GM12864 (cell line): ENCODE results near the gene AKR1C2.
"Not testable (repeated sequence)": the region's sequence is repeated elsewhere in the genome, so short reads cannot be mapped to it uniquely, and the experiment has no call there.

ENCODE experiments used
- DNase-seq: peaks from one replicate; pipeline ENCODE4 v3.0.0-alpha.2; 2011; ENCODE audit warnings: low read depth
- H3K4me3 ChIP-seq: 2 replicates; pipeline ENCODE4 v1.5.1; 2011; ENCODE audit warnings: mild to moderate bottlenecking, low read depth, low read length, control low read depth
- TF ChIP-seq, protein P1 (sequence below): IDR thresholded peaks from 2 replicates; pipeline ENCODE4 v1.5.1; 2011; ENCODE audit warnings: low read depth, mild to moderate bottlenecking, moderate library complexity, low read length, control low read depth, inconsistent platforms; ENCODE audit errors: missing control alignments

AKR1C2 gene

DNA sequence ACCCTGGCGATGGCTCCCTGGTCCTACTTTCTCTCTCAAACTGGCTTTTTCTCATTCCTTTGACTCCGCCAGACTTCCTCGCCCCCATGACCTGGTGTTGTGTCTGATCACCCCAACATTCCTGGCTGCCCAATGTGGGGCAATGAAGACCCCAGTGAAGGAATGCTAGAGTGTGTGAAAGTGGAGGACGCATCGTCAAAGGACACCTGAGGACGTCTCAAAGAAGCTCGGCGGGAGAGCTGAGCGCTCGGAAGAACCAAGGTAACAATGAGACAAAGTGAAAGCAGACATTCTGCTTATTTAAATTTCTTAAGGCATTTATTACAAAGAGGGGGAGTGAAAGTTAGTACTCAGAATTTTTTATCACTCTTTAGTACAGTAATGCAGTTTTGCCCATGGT, 31.7 kb upstream of the AKR1C2 start:
- DNase-seq = no peak
- no peak overlapping the region for H3K4me3 ChIP-seq

DNA sequence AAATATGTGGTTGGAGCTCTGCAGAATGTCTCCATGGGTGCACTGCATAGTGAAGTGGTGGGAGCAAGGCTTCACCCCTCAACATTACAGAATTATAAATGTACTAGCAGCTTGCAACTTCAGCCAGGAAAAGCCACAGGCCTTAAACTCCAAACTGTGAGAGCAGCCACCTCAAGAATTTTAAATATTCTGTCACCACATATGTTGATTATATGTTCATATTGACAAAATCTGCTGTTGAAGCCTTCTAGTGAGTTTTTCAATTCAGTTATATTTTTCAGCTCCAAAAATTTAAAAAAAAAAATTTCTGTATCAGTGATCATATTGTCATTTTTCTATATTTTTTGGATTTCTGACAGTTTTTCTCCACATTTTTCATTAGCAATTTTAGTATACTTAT, 30.9 kb upstream of the AKR1C2 start:
- DNase-seq = no peak
- TF ChIP-seq, protein P1, sequence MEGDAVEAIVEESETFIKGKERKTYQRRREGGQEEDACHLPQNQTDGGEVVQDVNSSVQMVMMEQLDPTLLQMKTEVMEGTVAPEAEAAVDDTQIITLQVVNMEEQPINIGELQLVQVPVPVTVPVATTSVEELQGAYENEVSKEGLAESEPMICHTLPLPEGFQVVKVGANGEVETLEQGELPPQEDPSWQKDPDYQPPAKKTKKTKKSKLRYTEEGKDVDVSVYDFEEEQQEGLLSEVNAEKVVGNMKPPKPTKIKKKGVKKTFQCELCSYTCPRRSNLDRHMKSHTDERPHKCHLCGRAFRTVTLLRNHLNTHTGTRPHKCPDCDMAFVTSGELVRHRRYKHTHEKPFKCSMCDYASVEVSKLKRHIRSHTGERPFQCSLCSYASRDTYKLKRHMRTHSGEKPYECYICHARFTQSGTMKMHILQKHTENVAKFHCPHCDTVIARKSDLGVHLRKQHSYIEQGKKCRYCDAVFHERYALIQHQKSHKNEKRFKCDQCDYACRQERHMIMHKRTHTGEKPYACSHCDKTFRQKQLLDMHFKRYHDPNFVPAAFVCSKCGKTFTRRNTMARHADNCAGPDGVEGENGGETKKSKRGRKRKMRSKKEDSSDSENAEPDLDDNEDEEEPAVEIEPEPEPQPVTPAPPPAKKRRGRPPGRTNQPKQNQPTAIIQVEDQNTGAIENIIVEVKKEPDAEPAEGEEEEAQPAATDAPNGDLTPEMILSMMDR = no peak
- H3K4me3 ChIP-seq = no peak overlapping the region

More for the DNA sequence above, 31.7 kb upstream of the AKR1C2 start:
- TF ChIP-seq, protein P1 = no peak

DNA sequence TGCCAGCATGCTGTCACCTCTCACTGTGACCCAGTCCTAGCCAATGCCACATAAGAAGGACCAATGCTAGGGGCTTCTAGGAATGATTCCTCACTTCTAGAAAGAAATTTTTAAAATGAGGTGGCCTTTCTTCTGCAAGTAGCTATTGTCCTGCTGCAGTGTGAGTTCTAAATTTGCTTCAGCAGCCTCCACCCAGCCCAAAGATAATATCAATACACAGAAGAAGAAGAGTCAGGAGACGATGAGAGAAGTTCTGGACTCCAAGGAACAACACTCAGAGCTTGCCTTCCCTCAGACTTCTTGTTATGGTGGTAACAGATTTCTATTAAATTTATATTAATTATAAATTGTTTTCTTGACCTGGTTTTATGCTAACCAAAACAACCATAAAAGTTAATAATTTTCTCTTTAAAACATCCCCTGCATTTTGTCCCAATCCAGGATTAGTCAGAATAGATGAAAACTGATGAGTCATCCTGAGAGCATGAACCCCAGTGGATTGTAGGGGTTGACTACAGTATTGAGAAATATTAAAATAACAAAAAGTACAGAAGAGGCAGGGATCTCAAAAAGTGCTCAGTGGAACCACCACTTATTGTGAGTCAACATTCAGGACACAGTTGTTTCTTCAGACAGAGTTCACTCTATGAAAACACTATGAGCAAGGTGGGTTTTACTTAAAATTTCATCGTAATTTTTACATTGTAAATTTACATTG, 29.6 kb upstream of the AKR1C2 start:
- no peak for DNase-seq
- no peak overlapping the region for H3K4me3 ChIP-seq
- TF ChIP-seq, protein P1 = no peak

DNA sequence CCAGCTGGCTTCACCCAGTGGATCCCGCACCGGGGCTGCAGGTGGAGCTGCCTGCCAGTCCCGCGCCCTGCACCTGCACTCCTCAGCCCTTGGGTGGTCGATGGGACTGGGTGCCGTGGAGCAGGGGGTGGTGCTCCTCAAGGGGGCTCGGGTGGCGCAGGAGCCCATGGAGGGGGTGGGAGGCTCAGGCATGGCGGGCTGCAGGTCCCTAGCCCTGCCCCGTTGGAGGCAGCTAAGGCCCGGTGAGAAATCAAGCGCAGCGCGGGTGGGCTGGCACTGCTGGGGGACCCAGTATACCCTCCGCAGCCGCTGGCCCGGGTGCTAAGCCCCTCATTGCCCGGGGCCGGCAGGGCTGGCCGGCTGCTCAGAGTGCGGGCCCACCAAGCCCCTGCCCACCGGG, 28.8 kb upstream of the AKR1C2 start:
- not testable (repeated sequence) for H3K4me3 ChIP-seq, DNase-seq

DNA sequence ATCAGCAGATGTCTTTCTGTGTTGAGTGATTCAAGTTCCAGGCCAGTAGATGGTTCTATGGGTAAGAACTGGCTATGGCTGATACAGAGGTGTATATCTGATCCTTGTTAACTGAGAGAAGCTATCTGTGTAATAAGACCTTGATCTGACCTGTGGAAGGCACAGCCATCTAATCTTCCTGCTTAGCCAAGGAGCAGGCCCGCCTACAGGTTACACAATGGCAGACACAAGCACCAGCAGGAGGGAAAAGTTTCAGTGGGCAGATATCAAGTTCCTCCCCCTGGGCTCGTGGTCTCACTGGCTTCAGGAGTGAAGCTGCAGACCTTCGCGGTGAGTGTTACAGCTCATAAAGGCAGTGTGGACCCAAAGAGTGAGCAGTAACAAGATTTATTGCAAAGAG, 27.9 kb upstream of the AKR1C2 start:
- not testable (repeated sequence) for H3K4me3 ChIP-seq, DNase-seq

DNA sequence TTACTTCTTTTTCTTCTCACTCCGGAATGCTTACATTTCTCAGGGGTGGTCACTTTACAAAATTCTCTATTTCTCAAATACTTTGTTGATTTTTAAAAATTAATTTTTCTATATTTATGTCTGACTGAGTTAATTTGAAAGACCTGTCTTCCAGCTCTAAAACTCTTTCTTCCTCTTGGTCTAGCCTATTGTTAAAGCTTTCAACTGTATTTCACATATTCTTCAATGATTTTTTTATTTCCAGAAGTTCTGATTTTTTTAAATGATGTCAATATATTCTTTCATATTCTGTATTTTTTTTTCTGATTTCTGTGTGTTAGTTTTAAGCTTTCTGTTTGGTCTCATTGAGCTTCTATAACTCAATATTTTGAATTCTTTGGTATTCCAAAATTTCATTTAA, 27.3 kb upstream of the AKR1C2 start:
- TF ChIP-seq, protein P1 = no peak

DNA sequence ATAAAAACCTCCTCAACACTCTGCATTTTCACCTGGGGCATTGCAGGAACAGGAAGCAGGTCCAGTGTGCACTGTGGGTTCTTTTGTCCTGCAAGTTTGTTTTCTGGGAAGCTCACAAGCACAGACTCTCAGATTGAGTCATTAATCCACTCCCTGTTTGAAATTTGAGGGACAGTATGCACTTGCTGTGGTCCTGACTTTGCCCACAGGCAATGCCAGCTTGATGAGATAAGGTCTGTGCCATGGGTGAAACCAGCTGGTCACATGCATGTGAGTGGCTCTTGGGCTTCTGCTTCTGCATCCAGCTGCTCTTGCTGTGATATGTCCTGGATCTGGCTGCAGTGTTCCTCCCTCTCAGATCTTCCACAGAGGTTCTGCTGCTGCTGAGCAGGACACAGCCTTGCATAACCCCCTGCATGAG, 21.8 kb upstream of the AKR1C2 start:
- DNase-seq = not testable (repeated sequence)

More for the DNA sequence above, 27.3 kb upstream of the AKR1C2 start:
- H3K4me3 ChIP-seq = no peak overlapping the region
- no peak for DNase-seq

DNA sequence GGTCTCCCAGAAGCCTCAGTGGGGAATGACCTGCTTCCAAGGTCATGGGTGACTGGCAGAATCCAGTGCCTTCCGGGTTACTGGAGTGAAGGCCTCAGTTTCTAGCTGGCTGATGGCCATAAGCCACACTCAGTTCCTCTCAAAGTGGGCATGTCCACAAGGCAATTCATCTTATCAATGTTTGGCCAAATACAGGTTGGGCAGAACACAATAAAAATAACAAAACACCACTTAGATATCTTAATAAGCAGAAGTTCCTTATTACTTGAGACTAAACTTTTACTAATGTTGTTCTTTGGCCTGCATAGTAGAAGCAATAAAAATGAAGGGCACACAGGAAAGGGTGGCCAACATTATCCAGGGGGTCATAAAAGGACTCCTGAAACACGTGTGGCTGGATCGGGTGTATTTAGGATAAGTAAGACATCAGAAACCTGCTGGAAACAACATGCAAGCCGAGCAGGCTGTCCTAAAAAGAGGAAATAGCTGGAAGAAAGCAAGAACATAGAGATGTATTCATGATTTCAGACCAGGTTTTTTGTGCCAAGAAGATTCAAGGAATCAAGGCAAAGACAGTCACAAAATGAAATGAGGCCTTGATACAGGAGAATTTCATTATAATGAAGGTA, 19.6 kb upstream of the AKR1C2 start:
- no peak overlapping the region for H3K4me3 ChIP-seq
- TF ChIP-seq, protein P1 = no peak

More for the DNA sequence above, 21.8 kb upstream of the AKR1C2 start:
- H3K4me3 ChIP-seq = not testable (repeated sequence)

DNA sequence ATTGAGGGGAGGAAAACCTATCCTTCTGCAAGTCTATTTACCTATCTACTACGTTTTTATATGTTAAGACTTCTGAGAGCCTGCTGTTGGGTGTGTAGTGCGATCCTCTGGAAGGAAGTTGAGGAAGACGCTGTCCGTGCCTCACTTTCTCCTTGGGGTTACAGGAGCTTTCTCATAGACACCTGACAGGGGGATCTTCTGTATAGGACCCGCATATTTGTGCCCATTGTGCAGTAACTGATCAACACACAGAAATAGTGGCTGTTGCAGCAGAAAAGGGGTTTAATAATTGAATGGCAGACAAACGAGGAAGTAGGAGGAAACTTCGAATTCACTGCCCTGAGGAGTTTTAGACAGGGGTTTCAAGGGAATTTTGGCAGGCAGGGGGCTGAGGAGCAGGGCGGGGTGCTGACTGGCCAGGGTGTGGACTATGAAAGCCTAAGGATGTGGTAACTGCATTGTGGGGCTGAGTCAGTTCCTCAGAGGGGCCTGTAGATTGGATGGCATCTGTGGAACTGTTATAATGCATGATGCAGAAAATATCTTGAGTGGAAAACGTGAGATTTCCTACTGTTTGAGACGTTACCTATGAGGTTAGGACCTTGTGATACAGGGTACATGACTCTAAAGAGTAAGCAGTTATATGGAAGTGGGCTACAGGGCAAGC, 18.1 kb upstream of the AKR1C2 start:
- not testable (repeated sequence) for H3K4me3 ChIP-seq, DNase-seq

More for the DNA sequence above, 19.6 kb upstream of the AKR1C2 start:
- no peak for DNase-seq

DNA sequence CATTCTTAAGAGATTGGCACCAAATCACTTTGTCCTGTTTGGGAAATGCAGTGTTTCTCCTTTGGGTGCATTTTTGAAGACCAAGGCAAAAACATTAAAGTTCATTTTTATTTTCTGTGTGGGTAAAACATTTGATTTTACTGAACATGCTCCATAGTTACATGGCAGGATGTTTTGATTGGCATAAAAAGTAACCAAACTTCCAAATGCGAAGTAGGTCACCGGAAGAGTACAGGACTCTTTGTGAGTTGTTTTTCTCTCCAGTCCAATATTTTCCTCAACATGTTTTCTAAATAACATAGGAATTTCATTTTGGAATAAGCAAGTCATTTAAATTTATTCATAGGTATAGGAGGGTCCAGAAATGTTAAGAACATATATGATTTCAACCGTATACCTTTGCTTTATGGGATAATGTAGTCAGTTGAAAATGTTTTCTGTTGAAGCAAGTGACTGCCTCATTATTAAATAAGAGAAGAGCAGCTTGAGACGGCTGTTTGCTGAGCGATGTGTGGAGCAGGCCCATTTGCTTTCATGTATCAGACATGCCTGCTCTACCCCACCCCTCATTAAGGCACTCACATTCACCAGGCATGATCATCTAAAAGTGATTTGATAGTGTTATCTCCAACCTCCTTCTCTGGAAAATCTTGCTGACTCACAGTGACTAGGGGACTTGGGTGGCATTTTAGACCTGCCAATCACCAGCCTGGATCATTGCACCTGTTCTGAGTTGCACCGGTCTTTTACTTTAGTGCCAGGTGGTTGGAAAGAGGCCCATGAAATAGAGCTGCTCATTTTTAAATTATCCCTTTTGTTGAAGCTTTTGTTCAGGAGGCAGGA, 16.3 kb upstream of the AKR1C2 start:
- DNase-seq, H3K4me3 ChIP-seq: not testable (repeated sequence)

DNA sequence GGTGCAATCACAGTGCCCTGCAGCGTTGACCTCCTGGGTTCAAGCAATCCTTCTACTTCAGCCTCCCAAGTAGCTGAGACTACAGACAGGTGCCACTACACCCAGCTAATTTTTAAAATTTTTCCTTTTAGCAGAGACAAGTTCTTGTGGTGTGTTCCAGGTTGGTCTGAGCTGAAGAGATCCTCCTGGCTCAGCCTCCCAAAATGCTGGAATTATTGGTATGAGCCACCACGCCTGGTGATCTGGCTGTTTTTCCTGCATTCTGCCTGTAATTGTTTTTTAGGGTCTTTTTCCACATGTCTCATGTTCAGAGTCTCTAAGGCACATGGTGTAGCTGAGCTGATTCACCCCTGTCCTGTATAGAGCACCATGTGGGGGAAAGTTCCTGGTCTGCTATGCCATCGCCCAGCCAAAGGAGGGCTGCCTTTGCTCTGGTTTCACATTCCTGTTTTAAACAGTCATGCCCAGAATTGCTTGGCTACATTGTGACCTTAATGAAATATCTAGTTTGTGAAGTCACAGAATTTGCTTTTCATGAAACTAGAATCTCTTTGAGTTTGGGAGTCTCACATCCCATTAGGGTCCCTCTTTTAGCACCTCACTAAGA, 15.1 kb upstream of the AKR1C2 start:
- DNase-seq, H3K4me3 ChIP-seq: not testable (repeated sequence)
